HUES48 (cell line): ENCODE measurements around the gene TRMT61A.
A peak's percentile ranks its signal among the peaks of the same experiment; 100 is the strongest.

ENCODE experiments used
- H3K27ac ChIP-seq: one replicate; pipeline ENCODE4 v1.7.0; 2013; ENCODE audit warnings: low read depth, low read length, inconsistent platforms
- H3K27me3 ChIP-seq: 2 replicates; pipeline ENCODE4 v1.6.1; 2013; ENCODE audit warnings: mild to moderate bottlenecking, low read length; ENCODE audit not compliant: control insufficient read depth, insufficient read depth
- H3K36me3 ChIP-seq: 2 replicates; pipeline ENCODE4 v1.6.1; 2013; ENCODE audit warnings: low read length; ENCODE audit not compliant: control insufficient read depth, insufficient read depth
- H3K4me1 ChIP-seq: 2 replicates; pipeline ENCODE4 v1.6.1; 2013; ENCODE audit warnings: mild to moderate bottlenecking, low read length; ENCODE audit not compliant: control insufficient read depth, insufficient read depth
- H3K4me3 ChIP-seq: 2 replicates; pipeline ENCODE4 v1.5.1; 2013; ENCODE audit warnings: mild to moderate bottlenecking, low read depth, low read length
- H3K9ac ChIP-seq: 2 replicates; pipeline ENCODE4 v1.6.1; 2013; ENCODE audit warnings: mild to moderate bottlenecking, low read depth, low read length, moderate library complexity
- H3K9me3 ChIP-seq: 2 replicates; pipeline ENCODE4 v1.6.1; 2013; ENCODE audit warnings: low read length; ENCODE audit not compliant: control insufficient read depth, insufficient read depth

TRMT61A gene

DNA sequence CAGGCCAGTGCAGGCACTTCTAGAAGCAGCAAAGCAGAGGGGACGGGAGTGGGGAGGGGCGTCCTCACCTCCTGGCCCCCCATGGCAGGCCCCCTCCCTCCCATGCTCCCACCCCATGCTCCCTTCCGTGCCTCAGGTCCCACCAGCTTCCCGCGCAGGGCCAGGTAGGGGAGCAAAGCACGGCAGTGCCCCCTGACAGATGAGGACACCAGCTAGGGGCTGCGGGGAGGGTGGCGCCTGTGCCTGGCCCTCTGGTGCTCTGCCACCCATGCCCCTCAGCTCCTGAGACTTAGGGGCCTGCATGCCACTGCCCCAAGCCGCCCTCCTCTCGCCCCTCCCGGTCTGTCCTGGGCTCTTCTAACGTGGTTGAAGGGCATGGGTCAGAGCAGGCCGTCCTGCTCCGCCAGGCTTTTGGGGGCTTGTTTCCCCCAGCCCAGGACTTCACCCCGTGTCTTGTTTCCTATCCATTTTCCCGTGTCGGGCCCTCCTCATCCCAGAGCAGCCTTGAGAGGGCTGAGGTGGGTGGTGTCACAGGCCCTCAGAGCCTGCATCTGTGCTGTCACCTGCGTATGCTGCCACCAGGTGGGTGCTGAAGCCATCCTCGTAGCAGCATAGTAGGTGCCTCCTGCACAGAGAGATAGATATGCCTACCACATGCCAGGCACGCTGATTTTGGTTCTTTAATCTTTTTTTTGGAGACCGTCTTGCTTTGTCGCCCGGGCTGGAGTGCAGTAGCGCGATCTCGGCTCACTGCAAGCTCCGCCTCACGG, 10.2 kb downstream of the TRMT61A start:
- Histone ChIP-seq H3K36me3 (peaks cover 14% of the 10 kb centered on the region), H3K9me3 (no peaks in the 10 kb centered on the region), H3K9ac (no peak overlapping the region), H3K4me3 (no peak overlapping the region), H3K27me3 (no peaks in the 10 kb centered on the region), H3K27ac (no peak overlapping the region), H3K4me1 (peaks cover 26% of the 10 kb centered on the region)

GRCh38 chr14:103540821-103541708, 12.1 kb downstream of the TRMT61A start:
- Histone ChIP-seq H3K36me3 (no peaks in the 10 kb centered on the region), H3K9ac (no peak overlapping the region), H3K9me3 (no peaks in the 10 kb centered on the region), H3K4me1 (peaks cover 26% of the 10 kb centered on the region), H3K27ac (no peak overlapping the region), H3K4me3 (no peak overlapping the region), H3K27me3 (no peaks in the 10 kb centered on the region)

DNA sequence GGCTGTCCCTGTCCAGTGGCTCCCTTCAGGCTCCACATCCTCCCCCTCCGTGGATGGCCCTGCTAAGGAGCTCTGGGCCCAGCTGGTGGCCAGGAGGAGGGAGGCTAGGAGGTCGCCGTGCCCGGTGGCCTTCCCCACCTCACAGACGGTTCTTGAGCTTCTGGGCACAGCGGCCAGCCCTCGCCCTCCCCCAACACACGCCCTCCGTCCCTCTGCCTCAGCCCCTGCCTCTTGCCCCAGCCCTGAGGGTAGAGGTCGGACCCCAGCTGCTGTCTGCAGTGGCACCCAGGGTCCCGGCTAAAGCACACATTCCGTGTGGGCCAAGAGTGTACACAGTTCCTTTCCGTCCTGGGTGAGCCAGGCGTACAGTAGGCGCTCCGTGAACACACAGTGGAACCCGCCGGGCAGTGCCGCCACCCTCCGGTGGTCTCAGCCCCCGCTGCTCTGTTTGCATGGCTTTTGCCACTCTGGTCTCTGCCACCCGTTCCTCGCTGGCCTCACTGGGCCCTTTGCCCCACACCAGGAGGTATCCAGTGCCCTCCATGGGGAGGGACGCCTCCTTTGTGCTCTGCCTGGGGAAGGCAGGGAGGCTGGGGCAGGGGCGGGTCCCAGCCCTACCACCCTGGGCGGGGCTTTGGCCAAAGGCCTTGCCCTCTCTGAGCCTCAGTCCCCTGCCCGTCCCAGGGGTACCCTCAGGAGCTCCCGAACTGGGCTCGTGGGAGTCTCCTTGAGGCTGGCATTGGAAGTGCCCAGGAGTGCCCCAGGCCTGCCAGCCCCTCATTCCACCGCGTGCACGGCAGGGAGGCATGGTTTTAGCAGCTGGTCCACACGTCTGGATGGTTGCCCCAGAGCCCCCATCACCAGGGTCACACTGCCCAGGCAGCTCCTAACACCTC, 13.0 kb downstream of the TRMT61A start:
- peak overlapping the region; percentile 41 for H3K9ac ChIP-seq
- H3K36me3 ChIP-seq: no peaks in the 10 kb centered on the region
- H3K4me1 ChIP-seq: peaks cover 26% of the 10 kb centered on the region
- H3K27ac ChIP-seq: peak overlapping the region; percentile 97
- peak overlapping the region; percentile 18; the same call in 1 of the 2 replicates for H3K4me3 ChIP-seq
- H3K9me3 ChIP-seq: no peaks in the 10 kb centered on the region
- no peaks in the 10 kb centered on the region for H3K27me3 ChIP-seq

GRCh38 chr14:103542605-103543088, 13.7 kb downstream of the TRMT61A start:
- Histone ChIP-seq H3K4me3 (peak overlapping the region; percentile 18; the same call in 1 of the 2 replicates), H3K9ac (peak overlapping the region; percentile 41), H3K9me3 (no peaks in the 10 kb centered on the region), H3K36me3 (no peaks in the 10 kb centered on the region), H3K4me1 (peaks cover 26% of the 10 kb centered on the region), H3K27ac (peak overlapping the region; percentile 97), H3K27me3 (no peaks in the 10 kb centered on the region)

- H3K4me3 ChIP-seq: no peak overlapping the region; the same call in 1 of the 2 replicates
- no peaks in the 10 kb centered on the region for H3K9me3 ChIP-seq
- H3K9ac ChIP-seq: 0 out of 2 replicates have a peak overlapping the region, but pooled peaks have one; percentile 13
- H3K27ac ChIP-seq: peak overlapping the region; percentile 97
- no peaks in the 10 kb centered on the region for H3K36me3 ChIP-seq
- H3K27me3 ChIP-seq: no peaks in the 10 kb centered on the region
- H3K4me1 ChIP-seq: peaks cover 26% of the 10 kb centered on the region
Measured at GRCh38 chr14:103543140-103543539, 14.1 kb downstream of the TRMT61A start.

DNA sequence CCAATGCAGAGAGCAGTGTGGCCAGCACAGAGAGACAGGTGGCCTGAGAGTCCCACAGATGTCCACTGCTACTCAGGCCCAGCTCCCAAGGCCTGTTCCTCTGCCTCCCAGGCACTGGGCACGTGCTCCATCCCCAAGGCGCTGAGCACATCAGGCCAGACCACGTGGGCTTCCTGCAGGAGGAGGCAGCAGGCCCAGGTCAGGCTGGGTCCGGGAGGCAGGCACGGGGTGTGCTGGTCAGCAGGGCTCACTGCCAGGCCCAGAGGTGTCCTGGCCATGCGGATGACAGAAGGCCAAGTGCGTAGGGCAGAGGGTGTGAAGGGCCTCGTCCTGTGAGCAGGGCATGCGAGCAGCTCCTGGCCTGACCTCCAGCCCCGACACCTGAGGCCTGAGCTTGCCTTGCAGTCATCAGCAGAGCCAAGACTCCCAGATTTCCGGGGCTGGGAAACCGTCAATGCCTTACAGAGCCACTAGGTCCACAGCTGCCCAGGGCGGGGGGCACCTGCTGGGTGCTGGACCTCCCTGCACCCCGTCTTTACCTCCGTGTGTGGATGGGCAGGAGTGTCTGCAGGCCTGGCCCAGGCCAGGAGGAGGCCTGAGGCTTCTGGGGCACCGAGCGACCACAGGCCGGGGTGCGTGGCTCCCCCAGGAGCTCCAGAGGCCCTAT, 14.9 kb downstream of the TRMT61A start:
- Histone ChIP-seq H3K27ac (peak overlapping the region; percentile 97), H3K9ac (no peak overlapping the region), H3K9me3 (no peaks in the 10 kb centered on the region), H3K36me3 (no peaks in the 10 kb centered on the region), H3K27me3 (no peaks in the 10 kb centered on the region), H3K4me1 (peaks cover 26% of the 10 kb centered on the region), H3K4me3 (no peak overlapping the region)

DNA sequence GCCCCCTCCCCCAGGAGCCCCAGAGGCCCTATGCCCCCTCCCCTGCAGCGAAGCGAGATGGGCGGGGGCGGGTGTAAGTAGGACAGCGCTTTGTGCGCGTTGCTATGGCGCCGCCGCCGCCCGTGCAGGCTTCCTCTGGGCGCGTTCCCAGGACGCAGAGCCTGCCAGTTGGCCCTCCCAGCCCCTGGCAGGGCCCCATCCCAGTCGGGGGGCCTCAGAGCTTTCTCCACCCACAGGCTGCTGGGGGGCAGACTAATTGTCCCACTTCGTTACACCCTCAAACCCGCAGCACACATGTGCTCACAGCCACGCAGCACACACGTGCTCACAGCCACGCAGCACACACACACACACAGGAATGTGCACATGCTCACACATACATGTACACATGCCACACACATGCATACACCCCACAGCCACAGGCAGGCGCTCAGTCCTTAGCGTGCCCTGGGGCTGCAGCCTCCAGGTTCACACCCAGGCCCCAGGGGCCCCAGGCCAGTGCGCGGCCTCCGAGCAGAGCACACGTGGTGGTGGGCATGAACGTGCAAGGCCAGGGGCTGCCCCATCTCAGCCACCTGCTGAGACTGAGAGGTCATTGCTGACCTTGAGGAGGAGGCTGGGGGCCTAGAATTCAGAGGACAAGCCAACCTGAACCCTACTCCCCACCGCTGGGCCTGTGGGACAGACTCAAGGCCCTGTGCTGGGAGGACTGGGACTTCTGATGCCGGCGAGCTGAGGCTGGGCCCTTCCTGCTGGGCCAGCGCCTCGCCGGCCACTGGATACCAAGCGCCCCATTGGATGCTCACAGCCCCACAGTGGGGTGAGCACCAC, 15.6 kb downstream of the TRMT61A start:
- peaks cover 26% of the 10 kb centered on the region for H3K4me1 ChIP-seq
- H3K36me3 ChIP-seq: no peaks in the 10 kb centered on the region
- H3K9ac ChIP-seq: no peak overlapping the region
- H3K9me3 ChIP-seq: no peaks in the 10 kb centered on the region
- H3K4me3 ChIP-seq: no peak overlapping the region
- no peak overlapping the region for H3K27ac ChIP-seq
- H3K27me3 ChIP-seq: no peaks in the 10 kb centered on the region

DNA sequence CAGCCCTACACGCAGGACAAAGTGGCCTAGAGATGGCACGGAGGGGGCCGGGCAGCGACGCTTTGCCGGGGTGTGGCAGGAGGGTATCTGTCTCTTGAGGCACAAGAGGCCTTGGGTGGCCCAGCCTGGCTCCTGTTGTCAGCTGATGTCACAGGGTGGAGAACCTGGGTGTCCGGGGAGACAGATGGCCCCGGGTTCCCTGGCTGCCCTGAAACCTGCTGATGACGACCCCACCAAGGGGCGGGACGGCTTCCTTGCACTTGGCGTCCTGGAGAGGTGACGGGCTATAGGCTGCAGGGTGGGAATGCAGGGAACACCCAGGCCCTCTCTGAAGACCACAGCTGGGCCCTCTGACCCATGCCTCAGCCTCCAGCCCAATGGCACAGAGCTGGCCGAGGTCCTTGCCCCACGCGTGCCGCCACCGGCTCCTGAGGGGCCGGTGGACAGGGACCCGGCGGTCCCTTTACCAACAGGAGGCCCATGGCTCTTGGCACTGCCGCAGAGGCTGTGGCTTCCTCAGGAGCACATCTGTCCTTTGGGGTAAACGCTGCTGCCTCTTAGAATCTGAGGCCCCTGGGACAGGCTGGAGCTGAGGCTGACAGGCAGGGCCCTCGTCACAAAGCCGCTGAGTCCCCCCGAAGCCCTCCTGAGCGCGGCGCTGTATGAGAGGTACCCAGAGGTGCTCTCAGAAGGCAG, 16.4 kb downstream of the TRMT61A start:
- no peak overlapping the region for H3K9ac ChIP-seq
- no peaks in the 10 kb centered on the region for H3K9me3 ChIP-seq
- H3K27ac ChIP-seq: no peak overlapping the region
- H3K4me1 ChIP-seq: peaks cover 24% of the 10 kb centered on the region
- no peaks in the 10 kb centered on the region for H3K36me3 ChIP-seq
- H3K27me3 ChIP-seq: no peaks in the 10 kb centered on the region
- H3K4me3 ChIP-seq: no peak overlapping the region

- Histone ChIP-seq H3K4me1 (peaks cover 23% of the 10 kb centered on the region), H3K27me3 (no peaks in the 10 kb centered on the region), H3K4me3 (no peak overlapping the region), H3K9ac (no peak overlapping the region), H3K27ac (no peak overlapping the region), H3K36me3 (no peaks in the 10 kb centered on the region), H3K9me3 (no peaks in the 10 kb centered on the region)
Measured at GRCh38 chr14:103545915-103546651, 17.1 kb downstream of the TRMT61A start.
